ENCODE results near the gene OR6X1. TPM values are rescaled to one million over a fixed set of nuclear protein-coding genes. Genes with fewer than 3 reads are reported as not detected.

Gene OR6X1
- total RNA-seq, 1 donor from 2014 or later, result not detected

DNA sequence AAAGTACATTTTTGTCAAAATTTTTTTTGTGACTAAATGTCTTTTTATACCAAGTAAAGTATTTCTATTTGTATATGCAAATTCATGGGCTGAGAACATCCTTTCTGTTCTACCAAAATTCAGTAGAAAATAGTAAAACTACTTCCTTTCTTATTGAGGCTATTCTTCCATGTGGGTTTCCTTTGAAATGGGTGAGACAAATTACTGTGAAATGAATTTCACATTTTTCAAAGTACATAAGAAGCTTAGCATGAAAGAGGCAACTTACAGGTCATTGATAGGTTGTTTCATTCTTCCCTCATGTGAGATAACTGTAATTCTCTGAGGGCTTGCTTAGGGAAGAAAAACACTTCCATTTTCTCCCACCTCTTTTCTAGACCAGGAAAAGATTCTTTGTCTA lies 1.0 kb upstream of the OR6X1 start:
- intact Hi-C loops (cut with micrococcal nuclease), result loop anchor here (1.0 kb wide), 1 partner anchor 14 kb away; the partner anchor contains the start of gene ZNF202

DNA sequence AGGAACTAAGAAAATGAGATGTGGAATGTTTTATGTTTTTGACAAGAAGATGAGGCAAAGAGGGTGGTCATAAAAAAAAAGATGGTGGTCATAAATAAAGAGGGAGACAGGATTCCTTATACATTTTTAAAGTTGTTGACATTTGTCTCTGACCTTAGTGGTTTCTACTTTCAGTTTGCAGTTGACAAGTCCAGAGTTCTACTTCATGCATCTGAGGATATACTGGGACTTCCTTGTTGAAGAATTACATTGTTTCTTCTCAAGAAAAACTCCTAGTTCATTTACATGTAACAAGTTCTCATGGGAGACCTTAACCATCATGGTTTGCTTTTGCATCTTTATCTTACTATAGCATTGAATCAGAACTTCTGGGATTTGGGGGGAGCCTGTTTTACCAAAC lies 1.2 kb downstream of the OR6X1 start:
- intact Hi-C loops (cut with micrococcal nuclease), result no loop called here

DNA sequence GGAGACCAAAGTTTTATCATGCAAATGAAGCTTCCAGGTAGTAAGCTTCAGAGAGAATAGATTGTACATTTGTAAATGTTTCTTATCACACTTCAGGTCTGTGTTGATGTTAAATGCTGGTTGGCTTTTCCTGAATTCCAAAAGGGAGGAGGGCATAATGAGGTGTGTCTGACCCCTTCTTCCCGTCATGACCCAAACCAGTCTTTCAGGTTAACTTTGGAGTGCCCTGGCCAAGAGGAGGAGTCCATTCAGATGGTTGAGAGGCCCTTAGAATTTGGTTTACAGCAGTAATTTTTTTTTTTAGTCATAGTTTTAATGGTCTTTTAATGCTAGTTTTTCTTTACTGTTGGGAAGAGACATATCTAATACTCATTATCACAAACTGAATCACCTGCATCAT lies 2.5 kb downstream of the OR6X1 start:
- intact Hi-C loops (cut with micrococcal nuclease), result no loop called here

DNA sequence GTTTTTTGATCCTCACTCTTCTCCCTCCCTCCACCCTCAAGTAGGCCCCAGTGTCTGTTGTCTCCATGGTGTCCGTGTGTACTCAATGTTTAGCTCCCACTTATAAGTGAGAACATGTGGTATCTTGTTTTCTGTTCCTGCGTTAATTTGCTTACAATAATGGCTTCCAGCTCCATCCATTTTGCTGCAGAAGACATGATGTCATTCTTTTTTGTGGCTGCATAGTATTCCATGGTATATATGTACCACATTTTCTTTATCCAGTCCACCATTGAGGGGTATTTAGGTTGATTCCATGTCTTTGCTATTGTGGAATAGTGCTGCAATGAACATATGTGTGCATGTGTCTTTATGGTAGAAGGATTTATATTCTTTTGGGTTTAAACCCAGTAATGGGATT lies 6.0 kb downstream of the OR6X1 start:
- intact Hi-C loops (cut with micrococcal nuclease), result loop anchor here (10.0 kb wide), 2 partner anchors 446 to 1004 kb away; no protein-coding TSS in a partner anchor

DNA sequence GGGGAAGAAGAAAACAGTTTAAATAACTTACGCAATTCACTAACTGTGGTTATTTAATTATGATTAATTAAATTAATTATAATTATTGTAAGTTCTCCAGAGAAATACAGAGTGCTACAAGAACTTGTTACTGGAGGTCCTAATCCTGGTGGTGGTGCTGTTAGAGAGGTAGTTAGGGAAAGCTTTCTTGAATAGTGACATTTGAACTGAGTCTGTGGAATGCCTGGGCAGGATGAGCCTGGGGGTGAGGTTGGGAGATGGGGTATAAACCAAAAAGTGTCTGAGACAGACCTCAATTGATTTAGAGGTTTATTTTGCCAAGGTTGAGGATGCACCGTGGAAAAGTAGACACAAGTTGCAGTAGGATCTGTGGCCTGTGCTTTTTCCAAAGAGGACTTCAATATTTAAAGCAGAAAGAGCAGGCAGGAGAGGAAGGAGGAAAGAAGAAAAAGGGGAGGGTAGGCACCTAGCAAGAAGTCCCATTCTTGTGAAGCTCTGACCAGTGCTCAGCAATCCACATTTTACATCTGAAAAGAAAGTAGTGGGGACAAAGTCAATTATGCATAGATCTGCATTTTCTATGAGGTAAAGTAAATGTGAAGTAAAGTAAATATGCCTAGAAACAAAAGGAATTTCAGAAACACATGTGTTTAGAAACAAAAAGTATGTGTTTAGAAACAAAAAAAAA lies 8.4 kb downstream of the OR6X1 start:
- intact Hi-C loops (cut with micrococcal nuclease), result loop anchor here (10.0 kb wide), 2 partner anchors 449 to 1001 kb away; no protein-coding TSS in a partner anchor

DNA sequence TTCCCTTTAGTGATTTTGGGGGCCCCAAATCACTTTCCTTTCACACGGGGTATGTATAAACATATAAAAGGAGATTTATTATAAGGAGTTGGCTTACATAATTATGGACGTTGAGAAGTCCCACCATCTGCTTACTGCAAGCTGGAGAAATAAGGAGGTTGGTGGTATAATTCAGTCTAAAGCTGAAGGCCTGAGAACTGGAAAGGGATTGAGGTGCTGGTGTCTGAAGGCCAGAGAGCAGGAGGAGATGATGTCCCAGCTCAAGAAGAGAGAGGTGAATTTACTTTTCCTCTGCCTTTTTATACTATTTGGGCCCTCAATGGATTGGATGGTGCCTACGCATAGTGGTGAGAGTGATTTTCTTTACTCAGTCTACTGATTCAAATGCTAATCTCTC lies 11.6 kb downstream of the OR6X1 start:
- intact Hi-C loops (cut with micrococcal nuclease), result loop anchor here (2.0 to 10.0 kb wide), 4 partner anchors 452 to 1212 kb away; partner anchors contain the start of genes CCDC15 and TBRG1

DNA sequence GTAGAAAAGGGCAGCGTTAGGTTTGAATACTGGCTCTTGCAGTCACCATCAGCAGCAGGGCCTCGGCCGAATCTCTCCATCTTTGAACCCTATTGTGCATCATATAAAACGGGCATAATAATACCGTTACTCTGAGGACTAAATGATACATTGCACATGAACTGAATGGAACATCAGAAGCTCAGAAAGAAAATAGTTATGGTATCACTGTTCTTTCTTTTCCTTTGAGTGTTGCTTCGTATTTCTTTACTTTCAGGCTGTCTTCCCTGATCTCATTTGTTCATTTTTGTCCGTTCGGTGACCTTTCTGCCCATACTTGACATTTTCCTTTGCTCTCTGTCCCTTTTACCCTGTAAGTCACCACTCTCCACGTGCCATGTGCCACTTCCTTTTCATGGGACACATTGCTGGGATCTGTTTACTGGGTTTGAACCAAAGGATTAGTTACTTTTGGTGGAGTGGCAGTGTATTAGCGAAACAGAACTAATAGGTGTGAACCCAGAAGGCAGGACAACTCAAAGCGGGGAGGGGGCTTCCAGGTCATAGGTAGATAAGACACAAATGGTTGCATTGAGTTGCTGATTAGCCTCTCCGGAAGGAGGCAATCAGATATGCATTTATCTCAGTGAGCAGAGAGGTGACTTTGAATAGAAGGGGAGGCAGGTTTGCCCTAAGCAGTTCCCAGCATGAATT lies 12.1 kb downstream of the OR6X1 start:
- intact Hi-C loops (cut with micrococcal nuclease), result loop anchor here (2.0 to 10.0 kb wide), 4 partner anchors 453 to 1213 kb away; partner anchors contain the start of genes CCDC15 and TBRG1

DNA sequence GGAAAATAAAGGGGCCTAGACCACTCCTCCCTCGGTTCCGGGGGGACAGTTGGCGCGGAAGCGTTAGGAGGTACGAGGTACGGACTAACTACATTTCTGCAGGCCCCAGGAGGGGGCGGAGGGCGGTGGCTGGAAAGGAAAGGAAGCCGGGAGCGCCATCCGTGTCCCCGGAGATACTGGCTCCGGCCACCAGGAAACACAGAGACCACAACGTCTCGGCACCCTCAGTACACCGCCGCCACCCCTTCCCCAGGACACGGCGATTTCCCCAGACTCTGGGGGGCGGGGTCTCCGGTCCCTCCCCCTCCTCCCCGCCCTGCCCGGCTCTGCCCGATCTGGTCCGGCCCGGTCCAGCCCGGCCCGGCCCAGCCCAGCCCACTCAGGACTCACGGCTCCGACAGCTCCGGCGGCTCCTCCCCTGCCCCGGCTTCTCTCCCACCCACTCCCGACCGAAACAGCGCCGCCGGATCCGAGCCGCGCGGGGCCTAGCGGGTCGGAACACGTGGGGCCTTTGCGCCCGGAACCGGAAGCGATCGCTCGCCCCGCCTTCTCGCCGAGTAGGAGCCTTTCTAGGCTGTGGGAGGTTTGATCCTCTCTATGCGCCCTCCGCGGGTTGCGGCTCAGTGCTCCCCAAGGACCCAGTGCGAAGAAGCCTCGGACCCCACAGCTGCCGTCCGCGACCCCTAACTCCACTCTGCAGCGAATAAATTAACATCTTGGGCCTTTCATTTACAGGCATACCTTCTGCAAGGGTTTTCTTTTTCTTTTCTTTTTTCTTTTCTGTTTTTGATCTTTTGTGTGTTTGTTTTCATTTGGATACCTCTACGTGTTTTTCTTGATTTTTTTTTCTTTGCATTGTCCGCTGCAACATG lies 12.9 kb downstream of the OR6X1 start, which contains the start of gene ZNF202:
Gene ZNF202, minus strand, starts transcription at position 502 of the 872 bp plus-strand sequence. CDS start 10,772 bp downstream, outside the sequence.
- intact Hi-C loops (cut with micrococcal nuclease), result loop anchor here (1.0 to 10.0 kb wide), 8 partner anchors 14 to 1213 kb away; partner anchors contain the start of genes CCDC15, HSPA8, SCN3B and TBRG1

DNA sequence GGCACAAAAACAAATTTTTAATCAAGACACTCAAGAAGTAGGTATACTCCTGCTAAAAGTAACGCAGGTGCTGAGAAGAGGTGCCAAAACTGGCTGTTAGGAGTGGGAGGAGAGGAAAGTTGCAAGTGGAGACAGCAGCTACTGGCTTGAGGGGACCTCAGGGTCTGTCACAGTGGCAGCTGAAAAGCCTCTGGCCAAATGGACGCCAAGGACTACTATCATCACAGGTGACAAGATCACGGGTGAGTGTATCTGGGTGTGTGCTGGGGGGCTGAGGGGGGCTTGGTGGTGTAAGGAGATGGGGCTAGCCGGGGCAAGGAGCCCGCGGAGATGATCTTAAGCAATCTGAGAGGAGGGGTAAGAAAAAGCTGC lies 13.5 kb downstream of the OR6X1 start:
- intact Hi-C loops (cut with micrococcal nuclease), result loop anchor here (1.0 to 10.0 kb wide), 7 partner anchors 15 to 996 kb away; partner anchors contain the start of genes HSPA8, SCN3B, TBRG1 and VWA5A

DNA sequence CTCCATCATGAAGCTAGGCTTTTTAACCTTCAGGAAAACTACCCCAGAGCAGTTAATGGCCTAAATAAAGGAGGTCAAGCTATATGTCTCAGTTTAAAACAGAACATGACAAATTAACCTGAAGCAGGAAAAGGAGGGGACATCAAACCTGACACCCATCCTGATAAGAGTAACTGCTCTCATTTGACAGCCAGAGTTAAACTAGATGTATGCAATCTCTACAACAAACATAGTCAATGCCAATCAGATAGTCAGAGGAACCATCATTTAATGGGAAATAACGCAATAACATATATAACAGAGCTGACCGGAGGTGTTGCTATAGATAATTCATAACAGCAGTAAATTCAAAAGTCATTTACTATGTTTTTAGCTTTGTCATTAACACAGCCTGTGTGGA lies 15.9 kb downstream of the OR6X1 start:
- intact Hi-C loops (cut with micrococcal nuclease), result no loop called here

DNA sequence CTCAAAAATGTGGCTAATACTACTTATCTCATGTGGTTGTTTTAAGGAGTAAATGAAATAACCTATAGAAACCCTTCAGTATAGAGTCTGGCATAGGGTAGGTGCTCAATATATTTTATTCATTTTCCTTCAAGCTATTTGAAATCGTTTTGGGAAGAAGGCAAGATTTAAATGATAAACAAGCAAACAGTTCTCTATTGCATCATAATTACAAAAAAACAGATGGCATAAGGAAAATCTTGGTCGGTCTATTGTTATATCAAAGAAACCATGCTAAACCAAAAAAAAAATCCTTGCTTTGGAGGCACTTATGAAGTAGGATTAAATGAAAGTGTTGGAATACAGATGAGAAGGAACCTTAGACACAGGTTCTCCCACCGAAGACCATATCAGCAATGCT lies 17.5 kb downstream of the OR6X1 start:
- intact Hi-C loops (cut with micrococcal nuclease), result no loop called here

DNA sequence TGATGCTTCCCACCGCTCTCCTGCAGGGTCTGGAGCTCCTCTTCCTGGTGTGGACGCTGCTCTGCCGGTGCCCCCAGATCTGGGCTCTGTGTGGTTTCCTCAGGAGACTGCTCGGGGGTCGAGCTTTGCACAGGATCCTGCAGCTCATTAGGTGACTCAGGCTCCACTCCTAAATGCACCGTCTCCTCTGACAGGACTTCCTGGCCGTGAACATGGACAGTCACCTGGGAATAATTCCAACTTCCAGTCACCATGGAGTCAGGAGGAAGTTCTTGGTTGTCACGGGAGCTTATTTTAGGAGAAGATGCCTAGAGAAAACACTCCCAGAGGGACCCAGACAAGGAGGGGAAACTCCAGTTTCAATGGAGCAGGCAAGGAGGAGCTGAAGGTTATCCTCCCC lies 24.7 kb downstream of the OR6X1 start:
- intact Hi-C loops (cut with micrococcal nuclease), result no loop called here

DNA sequence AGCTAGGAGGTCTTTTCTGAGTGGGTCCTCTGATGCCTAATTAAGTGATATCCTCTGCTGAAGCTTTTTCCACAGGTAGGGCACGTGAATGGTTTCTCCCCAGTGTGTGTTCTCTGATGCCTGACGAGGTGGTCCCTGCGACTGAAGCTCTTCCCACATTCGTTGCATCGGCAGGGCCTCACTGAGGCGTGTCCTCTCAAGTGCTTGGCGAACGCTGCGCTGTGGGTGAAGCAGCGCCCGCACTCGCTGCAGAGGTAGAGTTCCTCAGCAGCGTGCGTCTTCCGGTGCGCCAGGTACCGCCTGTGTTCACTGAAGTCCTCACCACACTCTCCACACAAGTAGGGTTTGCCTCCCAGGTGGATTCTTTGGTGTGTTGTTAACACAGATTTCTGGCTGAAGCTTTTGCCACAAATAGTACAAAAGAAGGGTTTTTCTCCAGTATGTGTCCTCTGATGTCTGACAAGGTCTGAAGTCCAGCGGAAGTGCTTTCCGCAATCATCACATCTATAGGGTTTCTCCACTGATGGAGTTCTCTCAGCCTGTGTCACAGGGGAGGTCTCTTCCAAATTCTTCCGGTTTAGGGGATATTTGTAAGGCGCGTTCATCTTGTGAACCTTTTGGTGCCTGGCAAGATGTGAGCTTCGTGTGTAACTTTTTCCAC lies 28.2 kb downstream of the OR6X1 start:
- intact Hi-C loops (cut with micrococcal nuclease), result no loop called here

DNA sequence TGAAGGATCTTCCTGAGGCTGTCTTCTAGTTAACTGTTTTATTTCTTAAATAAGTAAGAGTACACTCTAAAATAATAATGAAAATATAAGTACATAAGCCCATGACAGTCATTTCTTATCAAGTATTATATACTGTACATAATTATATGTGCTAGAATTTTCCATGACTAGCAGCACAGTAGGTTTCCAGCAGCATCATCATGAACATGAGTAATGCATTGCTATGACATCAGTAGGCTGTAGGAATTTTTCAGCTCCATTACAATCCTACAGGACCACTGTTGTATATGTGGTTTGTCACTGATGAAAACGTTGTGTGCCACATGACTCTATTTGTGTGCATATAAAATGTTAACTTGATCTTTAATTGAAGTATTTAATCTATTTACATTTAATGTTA lies 34.9 kb downstream of the OR6X1 start:
- intact Hi-C loops (cut with micrococcal nuclease), result loop anchor here (10.0 kb wide), 1 partner anchor 615 kb away; no protein-coding TSS in a partner anchor

DNA sequence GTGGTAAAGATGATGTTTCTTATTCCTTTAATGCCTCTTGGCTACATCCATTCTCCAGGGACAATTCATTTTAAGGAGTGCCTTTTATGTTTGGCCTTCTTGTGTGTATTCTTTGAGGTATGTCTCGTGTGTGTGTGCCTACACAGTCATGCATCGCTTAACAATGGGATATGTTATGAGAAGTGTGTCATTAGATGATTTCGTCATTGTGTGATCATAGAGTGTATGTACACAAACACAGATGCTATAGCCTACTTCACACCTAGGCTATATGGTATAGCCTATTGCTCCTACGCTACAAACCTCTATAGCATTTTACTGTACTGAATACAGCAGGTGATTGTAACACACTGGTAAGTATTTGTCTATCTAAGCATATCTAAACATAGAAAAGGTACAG lies 35.8 kb downstream of the OR6X1 start:
- intact Hi-C loops (cut with micrococcal nuclease), result loop anchor here (10.0 kb wide), 1 partner anchor 614 kb away; no protein-coding TSS in a partner anchor

DNA sequence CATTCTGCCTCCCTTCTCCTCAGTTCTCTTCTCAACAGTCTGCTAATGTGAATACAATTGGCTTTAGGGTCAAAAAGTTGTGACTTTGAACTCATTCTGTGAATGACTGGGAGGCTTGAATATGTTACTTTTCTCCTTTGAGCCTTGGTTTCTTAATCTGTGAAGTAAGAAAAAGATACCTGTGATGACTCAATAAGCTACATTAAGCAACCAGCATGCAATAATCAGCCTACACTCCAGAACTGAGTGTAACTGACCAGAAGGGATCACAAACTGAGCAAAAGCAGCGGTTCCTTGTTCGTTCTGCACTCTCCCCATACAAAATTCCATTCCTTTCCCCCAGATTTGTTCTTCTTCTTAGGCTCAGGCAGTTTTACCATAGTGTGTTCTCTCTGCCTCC lies 36.3 kb downstream of the OR6X1 start:
- intact Hi-C loops (cut with micrococcal nuclease), result loop anchor here (10.0 kb wide), 1 partner anchor 613 kb away; no protein-coding TSS in a partner anchor

DNA sequence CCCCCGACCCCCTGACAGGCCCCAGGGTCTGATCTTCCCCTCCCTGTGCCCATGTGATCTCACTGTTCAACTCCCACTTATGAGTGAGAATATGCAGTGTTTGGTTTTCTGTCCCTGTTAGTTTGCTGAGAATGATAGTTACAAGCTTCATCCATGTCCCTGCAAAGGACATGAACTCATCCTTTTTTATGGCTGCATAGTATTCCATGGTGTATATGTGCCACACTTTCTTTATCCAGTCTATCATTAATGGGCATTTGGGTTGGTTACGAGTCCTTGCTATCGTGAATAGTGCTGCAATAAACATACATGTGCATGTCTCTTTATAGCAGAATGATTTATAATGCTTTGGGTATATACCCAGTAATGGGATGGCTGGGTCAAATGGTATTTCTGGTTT lies 41.7 kb downstream of the OR6X1 start:
- intact Hi-C loops (cut with micrococcal nuclease), result loop anchor here (10.0 kb wide), 1 partner anchor 608 kb away; no protein-coding TSS in a partner anchor

DNA sequence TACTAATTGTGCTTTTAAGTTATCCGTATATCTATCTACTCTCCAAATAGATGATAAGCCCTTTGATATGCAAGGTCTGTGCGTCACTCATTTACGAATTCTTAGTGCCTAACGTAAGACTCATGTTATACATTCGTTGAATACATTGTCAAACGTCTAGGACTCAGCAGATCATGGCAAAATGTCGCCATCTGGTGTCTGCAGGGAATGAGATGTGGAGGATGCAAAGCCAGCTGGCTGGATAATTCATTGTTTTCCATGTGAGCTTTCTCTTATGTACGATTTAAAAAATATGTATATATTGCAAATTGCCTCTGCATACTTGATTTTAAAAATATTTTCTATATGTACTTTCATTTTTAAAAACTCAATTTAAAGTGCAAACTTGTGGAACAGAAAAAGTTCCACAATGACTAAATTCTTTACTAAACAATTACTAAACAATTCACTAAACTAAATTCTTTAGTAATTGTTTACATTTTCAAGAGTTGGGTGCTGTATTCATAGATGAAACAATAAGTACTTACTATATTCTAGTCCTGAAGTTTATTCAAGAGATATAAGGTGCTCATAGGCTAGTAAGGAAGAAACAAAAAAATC lies 46.6 kb downstream of the OR6X1 start:
- intact Hi-C loops (cut with micrococcal nuclease), result loop anchor here (1.0 kb wide), 3 partner anchors 66 to 196 kb away; no protein-coding TSS in a partner anchor

DNA sequence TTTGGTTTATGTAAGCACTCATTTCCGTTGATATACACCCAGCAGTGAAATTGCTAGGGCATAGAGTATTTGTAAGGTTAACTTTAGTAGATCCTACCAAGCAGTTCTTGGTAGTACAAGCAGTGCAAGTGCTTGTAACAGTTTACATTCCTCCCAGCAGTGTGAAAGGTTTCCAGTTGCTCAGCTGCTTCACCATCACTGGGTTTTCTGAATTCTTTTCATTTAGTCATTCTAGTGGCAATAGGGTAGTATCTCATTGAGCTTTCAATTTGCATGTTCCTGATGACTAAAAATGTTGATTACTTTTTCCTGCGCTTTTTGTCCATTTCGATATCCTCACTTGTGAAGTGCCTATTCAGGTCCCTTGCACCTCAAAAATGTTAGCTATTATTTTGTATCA lies 47.1 kb downstream of the OR6X1 start:
- intact Hi-C loops (cut with micrococcal nuclease), result loop anchor here (1.0 kb wide), 3 partner anchors 66 to 196 kb away; no protein-coding TSS in a partner anchor

DNA sequence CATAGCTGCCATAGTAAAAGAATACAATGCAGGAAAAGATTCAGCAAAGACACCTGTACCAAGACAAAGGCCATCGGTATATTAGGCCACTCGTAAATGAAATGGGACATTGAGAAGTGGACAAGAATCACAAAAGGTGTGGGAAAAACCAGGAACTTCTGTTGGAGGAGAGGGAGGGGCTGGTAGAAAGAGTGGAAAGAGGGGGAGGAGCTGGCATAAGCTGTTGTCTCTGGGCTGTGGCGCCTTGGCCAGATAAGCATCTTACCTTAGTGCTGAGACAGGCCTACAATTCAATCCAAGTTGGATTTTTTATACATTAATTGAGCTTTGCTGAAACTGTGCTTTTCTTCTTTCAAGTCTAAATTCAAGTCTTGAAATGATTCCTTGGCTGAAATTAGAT lies 50.0 kb downstream of the OR6X1 start:
- intact Hi-C loops (cut with micrococcal nuclease), result no loop called here

Measured in T-helper 1 cell treated with Interleukin-12 subunit alpha and Interleukin-12 subunit beta and Interleukin-4 antibody, amounts not matched to agents 30 ng/mL and 1 ng/mL, for 36 hours (primary cell).